HepG2 (cell line): ENCODE data around the gene RHBDF2. TPM values are rescaled to one million over a fixed set of nuclear protein-coding genes. Genes with fewer than 3 reads are reported as not detected.

ENCODE experiments used
- ASH2L ChIP-seq: fragments of 300-600, 200-600 bp; sonication (generic); IDR thresholded peaks from 2 replicates; pipeline ENCODE4 v1.7.0; 2017; ENCODE audit warnings: low read depth, mild to moderate bottlenecking, moderate library complexity, mixed read lengths, low read length; ENCODE audit not compliant: insufficient read length
- CCDC6 ChIP-seq: sonication (generic); formaldehyde crosslinking; IDR thresholded peaks from 2 replicates; pipeline ENCODE4 v1.8.1; 2022; ENCODE audit warnings: mild to moderate bottlenecking, missing genetic modification reagents, moderate library complexity
- EZH2 ChIP-seq: conservative IDR thresholded peaks from 2 replicates; pipeline ENCODE4 v1.6.1; 2012; ENCODE audit warnings: mild to moderate bottlenecking, low read depth, low read length, moderate library complexity
- HCFC1 ChIP-seq: fragments of 150-350 bp; IDR thresholded peaks from 2 replicates; pipeline ENCODE4 v1.6.1; 2014; ENCODE audit warnings: low read depth, low read length
- HNRNPUL1 ChIP-seq: fragments of 200-400 bp; formaldehyde crosslinking; IDR thresholded peaks from 2 replicates; pipeline ENCODE4 v1.6.1; 2017; ENCODE audit warnings: low read depth, mild to moderate bottlenecking, low read length, moderate library complexity
- NFE2L1 ChIP-seq: sonication (generic); formaldehyde crosslinking; IDR thresholded peaks from 2 replicates; pipeline ENCODE4 v1.4.0; 2020; ENCODE audit warnings: missing genetic modification reagents, mild to moderate bottlenecking, borderline replicate concordance
- SYNCRIP ChIP-seq: fragments of 200-400 bp; formaldehyde crosslinking; IDR thresholded peaks from 2 replicates; pipeline ENCODE4 v1.6.1; 2018; ENCODE audit warnings: mild to moderate bottlenecking, low read depth, low read length; ENCODE audit not compliant: insufficient read depth
- YEATS2 ChIP-seq: sonication (generic); formaldehyde crosslinking; IDR thresholded peaks from 2 replicates; pipeline ENCODE4 v1.4.0; 2020; ENCODE audit warnings: missing genetic modification reagents, borderline replicate concordance
- ZFP36L2 ChIP-seq: sonication (generic); formaldehyde crosslinking; IDR thresholded peaks from 2 replicates; pipeline ENCODE4 v1.4.0; 2020; ENCODE audit warnings: missing genetic modification reagents
- ZNF282 ChIP-seq: fragments of 450-650 bp; IDR thresholded peaks from 2 replicates; pipeline ENCODE4 v1.6.1; 2018; ENCODE audit not compliant: partially characterized antibody
- ZNF841 ChIP-seq: sonication (generic); formaldehyde crosslinking; IDR thresholded peaks from 2 replicates; pipeline ENCODE4 v1.8.1; 2023; ENCODE audit warnings: missing genetic modification reagents, borderline replicate concordance
- polyA plus RNA-seq, 8 experiments: library from polyadenylated mRNA; depleted of rRNA in 3 of 8; stranded (reverse) in 7 of 8; unstranded in 1 of 8; fragments of >200 nt; fragmentation: Illumina TruSeq in 4 of 8; extraction: Trizol in 4 of 8; gene quantifications; 2 replicates each; pipeline versions ENCODE4 v1.2.1 to v1.2.3, GENCODE V29; 2011 to 2016; ENCODE audit warnings: low read depth in 4 of 8, missing spikeins in 1 of 8, mixed read lengths in 1 of 8; ENCODE audit not compliant: insufficient read depth in 1 of 8
- total RNA-seq, 5 experiments: library from RNA; depleted of rRNA; stranded (reverse); fragments of >200 nt; fragmentation: Illumina TruSeq; extraction: Trizol; gene quantifications; 2 replicates each; pipeline ENCODE4 v1.2.3, GENCODE V29; 2016; ENCODE audit warnings: low read depth in 1 of 5
- TF ChIP-seq, protein P1 (sequence below): sonication (generic); formaldehyde crosslinking; IDR thresholded peaks from 2 replicates; pipeline ENCODE4 v1.5.1; 2020; ENCODE audit warnings: mild to moderate bottlenecking, missing genetic modification reagents, borderline replicate concordance
- TF ChIP-seq, protein P2 (sequence below): sonication (generic); formaldehyde crosslinking; IDR thresholded peaks from 2 replicates; pipeline ENCODE4 v1.8.1; 2023; ENCODE audit warnings: mild to moderate bottlenecking, missing genetic modification reagents, borderline replicate concordance
- TF ChIP-seq, protein P3 (sequence below): sonication (generic); formaldehyde crosslinking; IDR thresholded peaks from 2 replicates; pipeline ENCODE4 v1.4.0; 2020; ENCODE audit warnings: missing genetic modification reagents
- TF ChIP-seq, protein P4 (sequence below), 2 experiments: sonication (generic) in 1 of 2; formaldehyde crosslinking in 1 of 2; IDR thresholded peaks; 2 replicates each; pipeline versions ENCODE4 v1.4.0 to v1.6.1; 2016 to 2020; ENCODE audit warnings: borderline replicate concordance in 1 of 2, low read depth in 1 of 2, mild to moderate bottlenecking in 1 of 2, missing genetic modification reagents in 1 of 2

The RHBDF2 gene
- total and polyA plus RNA-seq, 2 of the 13 experiments (the other 11 are each of a cell fraction or from before 2014, with no cell fraction given), result 7.8 to 24.2 TPM

DNA sequence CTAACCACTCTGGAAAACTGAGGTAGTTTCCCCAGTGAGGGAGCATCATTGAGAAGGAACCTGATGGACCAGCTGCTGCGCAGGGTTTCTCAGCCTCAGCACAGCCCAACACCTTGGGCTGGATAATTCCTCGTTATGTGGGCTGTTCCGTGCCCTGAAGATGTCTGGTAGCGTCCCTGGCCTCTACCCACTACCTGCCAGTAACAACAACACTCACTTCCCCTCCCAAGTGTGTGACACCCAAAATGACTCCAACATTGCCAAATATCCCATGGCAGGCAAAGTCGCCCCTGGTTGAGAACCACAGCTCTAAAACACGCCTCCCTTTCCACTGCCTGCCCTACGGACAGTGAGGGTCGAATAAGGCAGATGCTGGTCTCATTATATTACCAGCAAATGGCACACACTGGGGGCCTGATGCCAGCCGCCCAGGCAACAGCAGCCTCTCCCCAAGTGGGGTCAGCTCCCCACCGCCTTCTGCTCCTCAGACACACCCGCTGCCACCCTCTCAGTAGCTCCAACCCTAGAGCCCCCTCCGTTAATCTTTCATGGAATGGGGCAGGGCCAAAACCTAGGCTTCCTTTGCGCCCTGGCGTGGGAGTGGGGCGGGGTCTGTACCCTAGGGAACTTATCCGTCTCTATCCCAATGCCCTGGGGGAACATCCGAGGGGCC is 1.0 kb downstream of the RHBDF2 start (continued):
- TF ChIP-seq YEATS2 (CRISPR knock-in tag) (0 out of 2 replicates have a peak, but pooled peaks have one; percentile 31), ZFP36L2 (CRISPR knock-in tag) (no peak), CCDC6 (CRISPR knock-in tag) (no peak), HNRNPUL1 (no peak), ZNF282 (no peak), HCFC1 (no peak), ASH2L (no peak), ZNF841 (CRISPR knock-in tag) (no peak), EZH2 (no peak), SYNCRIP (no peak), NFE2L1 (CRISPR knock-in tag) (no peak)
- TF ChIP-seq, protein P1, sequence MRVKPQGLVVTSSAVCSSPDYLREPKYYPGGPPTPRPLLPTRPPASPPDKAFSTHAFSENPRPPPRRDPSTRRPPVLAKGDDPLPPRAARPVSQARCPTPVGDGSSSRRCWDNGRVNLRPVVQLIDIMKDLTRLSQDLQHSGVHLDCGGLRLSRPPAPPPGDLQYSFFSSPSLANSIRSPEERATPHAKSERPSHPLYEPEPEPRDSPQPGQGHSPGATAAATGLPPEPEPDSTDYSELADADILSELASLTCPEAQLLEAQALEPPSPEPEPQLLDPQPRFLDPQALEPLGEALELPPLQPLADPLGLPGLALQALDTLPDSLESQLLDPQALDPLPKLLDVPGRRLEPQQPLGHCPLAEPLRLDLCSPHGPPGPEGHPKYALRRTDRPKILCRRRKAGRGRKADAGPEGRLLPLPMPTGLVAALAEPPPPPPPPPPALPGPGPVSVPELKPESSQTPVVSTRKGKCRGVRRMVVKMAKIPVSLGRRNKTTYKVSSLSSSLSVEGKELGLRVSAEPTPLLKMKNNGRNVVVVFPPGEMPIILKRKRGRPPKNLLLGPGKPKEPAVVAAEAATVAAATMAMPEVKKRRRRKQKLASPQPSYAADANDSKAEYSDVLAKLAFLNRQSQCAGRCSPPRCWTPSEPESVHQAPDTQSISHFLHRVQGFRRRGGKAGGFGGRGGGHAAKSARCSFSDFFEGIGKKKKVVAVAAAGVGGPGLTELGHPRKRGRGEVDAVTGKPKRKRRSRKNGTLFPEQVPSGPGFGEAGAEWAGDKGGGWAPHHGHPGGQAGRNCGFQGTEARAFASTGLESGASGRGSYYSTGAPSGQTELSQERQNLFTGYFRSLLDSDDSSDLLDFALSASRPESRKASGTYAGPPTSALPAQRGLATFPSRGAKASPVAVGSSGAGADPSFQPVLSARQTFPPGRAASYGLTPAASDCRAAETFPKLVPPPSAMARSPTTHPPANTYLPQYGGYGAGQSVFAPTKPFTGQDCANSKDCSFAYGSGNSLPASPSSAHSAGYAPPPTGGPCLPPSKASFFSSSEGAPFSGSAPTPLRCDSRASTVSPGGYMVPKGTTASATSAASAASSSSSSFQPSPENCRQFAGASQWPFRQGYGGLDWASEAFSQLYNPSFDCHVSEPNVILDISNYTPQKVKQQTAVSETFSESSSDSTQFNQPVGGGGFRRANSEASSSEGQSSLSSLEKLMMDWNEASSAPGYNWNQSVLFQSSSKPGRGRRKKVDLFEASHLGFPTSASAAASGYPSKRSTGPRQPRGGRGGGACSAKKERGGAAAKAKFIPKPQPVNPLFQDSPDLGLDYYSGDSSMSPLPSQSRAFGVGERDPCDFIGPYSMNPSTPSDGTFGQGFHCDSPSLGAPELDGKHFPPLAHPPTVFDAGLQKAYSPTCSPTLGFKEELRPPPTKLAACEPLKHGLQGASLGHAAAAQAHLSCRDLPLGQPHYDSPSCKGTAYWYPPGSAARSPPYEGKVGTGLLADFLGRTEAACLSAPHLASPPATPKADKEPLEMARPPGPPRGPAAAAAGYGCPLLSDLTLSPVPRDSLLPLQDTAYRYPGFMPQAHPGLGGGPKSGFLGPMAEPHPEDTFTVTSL (CRISPR knock-in tag), result no peak
- TF ChIP-seq, protein P2, sequence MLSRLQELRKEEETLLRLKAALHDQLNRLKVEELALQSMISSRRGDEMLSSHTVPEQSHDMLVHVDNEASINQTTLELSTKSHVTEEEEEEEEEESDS (CRISPR knock-in tag), result 0 out of 2 replicates have a peak, but pooled peaks have one; percentile 36
- TF ChIP-seq, protein P3, sequence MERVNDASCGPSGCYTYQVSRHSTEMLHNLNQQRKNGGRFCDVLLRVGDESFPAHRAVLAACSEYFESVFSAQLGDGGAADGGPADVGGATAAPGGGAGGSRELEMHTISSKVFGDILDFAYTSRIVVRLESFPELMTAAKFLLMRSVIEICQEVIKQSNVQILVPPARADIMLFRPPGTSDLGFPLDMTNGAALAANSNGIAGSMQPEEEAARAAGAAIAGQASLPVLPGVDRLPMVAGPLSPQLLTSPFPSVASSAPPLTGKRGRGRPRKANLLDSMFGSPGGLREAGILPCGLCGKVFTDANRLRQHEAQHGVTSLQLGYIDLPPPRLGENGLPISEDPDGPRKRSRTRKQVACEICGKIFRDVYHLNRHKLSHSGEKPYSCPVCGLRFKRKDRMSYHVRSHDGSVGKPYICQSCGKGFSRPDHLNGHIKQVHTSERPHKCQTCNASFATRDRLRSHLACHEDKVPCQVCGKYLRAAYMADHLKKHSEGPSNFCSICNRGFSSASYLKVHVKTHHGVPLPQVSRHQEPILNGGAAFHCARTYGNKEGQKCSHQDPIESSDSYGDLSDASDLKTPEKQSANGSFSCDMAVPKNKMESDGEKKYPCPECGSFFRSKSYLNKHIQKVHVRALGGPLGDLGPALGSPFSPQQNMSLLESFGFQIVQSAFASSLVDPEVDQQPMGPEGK (CRISPR knock-in tag), result peak; percentile 34; the same call in 1 of the 2 replicates
- TF ChIP-seq, protein P4, sequence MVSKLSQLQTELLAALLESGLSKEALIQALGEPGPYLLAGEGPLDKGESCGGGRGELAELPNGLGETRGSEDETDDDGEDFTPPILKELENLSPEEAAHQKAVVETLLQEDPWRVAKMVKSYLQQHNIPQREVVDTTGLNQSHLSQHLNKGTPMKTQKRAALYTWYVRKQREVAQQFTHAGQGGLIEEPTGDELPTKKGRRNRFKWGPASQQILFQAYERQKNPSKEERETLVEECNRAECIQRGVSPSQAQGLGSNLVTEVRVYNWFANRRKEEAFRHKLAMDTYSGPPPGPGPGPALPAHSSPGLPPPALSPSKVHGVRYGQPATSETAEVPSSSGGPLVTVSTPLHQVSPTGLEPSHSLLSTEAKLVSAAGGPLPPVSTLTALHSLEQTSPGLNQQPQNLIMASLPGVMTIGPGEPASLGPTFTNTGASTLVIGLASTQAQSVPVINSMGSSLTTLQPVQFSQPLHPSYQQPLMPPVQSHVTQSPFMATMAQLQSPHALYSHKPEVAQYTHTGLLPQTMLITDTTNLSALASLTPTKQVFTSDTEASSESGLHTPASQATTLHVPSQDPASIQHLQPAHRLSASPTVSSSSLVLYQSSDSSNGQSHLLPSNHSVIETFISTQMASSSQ (IDR thresholded peaks at IDR 0.05; ENCODE audit: low read depth), result no peak
- TF ChIP-seq, protein P4 (CRISPR knock-in tag; IDR thresholded peaks at IDR 0.05; ENCODE audit: borderline replicate concordance), result no peak
